ENCODE measurements around the gene KRTAP19-5. TPM values are rescaled to one million over a fixed set of nuclear protein-coding genes. Genes with fewer than 3 reads are reported as not detected.

The KRTAP19-5 gene
- total and polyA plus RNA-seq, 2 donors (not counting 3 experiments of a cell fraction or from before 2014, with no cell fraction given) = not detected

DNA sequence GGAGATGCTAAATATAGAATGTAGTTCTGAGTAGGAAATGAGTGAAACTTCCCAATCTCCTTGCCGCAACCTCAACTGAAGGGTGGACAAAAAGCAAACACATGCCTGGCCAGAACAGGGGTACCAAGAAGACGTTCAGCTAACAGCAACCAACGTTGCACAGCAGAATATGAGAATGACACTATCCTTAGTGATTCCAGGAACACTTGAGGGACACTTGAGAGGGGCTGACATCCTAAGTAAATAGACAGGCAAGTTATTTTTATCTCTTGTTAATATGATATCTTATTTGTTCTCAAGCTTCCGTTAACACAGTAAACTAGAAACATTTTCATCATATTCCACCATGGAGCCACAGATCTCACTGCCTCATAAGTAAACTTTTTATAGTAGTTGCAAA, 22.7 kb downstream of the KRTAP19-5 start:
- Histone ChIP-seq H3K27me3 (ENCODE audit: control insufficient read depth in 2 of 2, insufficient read depth in 2 of 2, low read length in 2 of 2) (no peaks in the 10 kb centered on the region), H3K4me1 (ENCODE audit: control insufficient read depth, extremely low read depth, insufficient read depth, low read length) (no peaks in the 10 kb centered on the region), H3K9me3 (replicated peaks; ENCODE audit: control insufficient read depth, insufficient read depth, low read length) (no peaks in the 10 kb centered on the region), H2AFZ (ENCODE audit: low read depth, low read length) (no peak overlapping the region), H3K4me3 (replicated peaks in 1 of 3; ENCODE audit: insufficient read depth in 1 of 3, low read depth in 1 of 3, low read length in 3 of 3) (no peak overlapping the region), H4K20me1 (replicated peaks; ENCODE audit: control insufficient read depth, extremely low read depth, insufficient read depth, low read length) (no peaks in the 10 kb centered on the region), H3K36me3 (ENCODE audit: control insufficient read depth in 2 of 2, extremely low read depth in 1 of 2, insufficient read depth in 2 of 2, low read length in 2 of 2) (no peaks in the 10 kb centered on the region), H3K79me2 (ENCODE audit: control insufficient read depth, insufficient read depth, low read length) (no peaks in the 10 kb centered on the region), H3K9ac (replicated peaks; ENCODE audit: extremely low read depth, insufficient read depth, low read length) (no peak overlapping the region), H3K4me2 (ENCODE audit: insufficient read depth, low read length) (no peak overlapping the region), H3K9me1 (replicated peaks; ENCODE audit: control insufficient read depth, extremely low read depth, insufficient read depth, low read length) (no peaks in the 10 kb centered on the region), H3K27ac (ENCODE audit: insufficient read depth, low read depth, low read length) (no peak overlapping the region)
- DNase-seq (ENCODE audit: low read depth, low spot score) (no peak), FAIRE-seq (no peak)
- ChIA-PET CTCF (no interaction called here), POLR2A (no interaction called here)
- dilution Hi-C loops (cut with MboI; ENCODE audit: extremely low pct_ligation_motif_present, low sequenced_read_pairs) = no loop called here
- BruUV-seq (replicated peaks) = no TSS peak
- no peak for TF ChIP-seq FOS (IDR thresholded peaks at IDR 0.05; ENCODE audit: borderline replicate concordance, insufficient read depth, low read length)
- no peak for TF ChIP-seq POLR2A (IDR thresholded peaks at IDR 0.05; ENCODE audit: low read depth, low read length)
- TF ChIP-seq POLR2AphosphoS5 (IDR thresholded peaks at IDR 0.05; ENCODE audit: insufficient read depth, low read depth, low read length) = no peak
- no peak for TF ChIP-seq EZH2 (IDR thresholded peaks at IDR 0.05; ENCODE audit: borderline replicate concordance, low read depth, low read length, severe bottlenecking)
- no peak for TF ChIP-seq MYC (IDR thresholded peaks at IDR 0.05; ENCODE audit: low read depth, low read length)
- TF ChIP-seq JUN (IDR thresholded peaks at IDR 0.05; ENCODE audit: borderline replicate concordance, insufficient read depth, insufficient read length, low read depth) = no peak
- TF ChIP-seq MAX (IDR thresholded peaks at IDR 0.05; ENCODE audit: insufficient read depth, insufficient read length) = no peak
- no peak for TF ChIP-seq GATA2 (IDR thresholded peaks at IDR 0.05; ENCODE audit: insufficient read depth, insufficient read length, low read depth, low read length)
- TF ChIP-seq CTCF (IDR thresholded peaks at IDR 0.05; ENCODE audit: extremely low read depth in 1 of 2, insufficient read depth in 1 of 2, low read depth in 1 of 2, low read length in 2 of 2) = no peak
- intact Hi-C loops (cut with micrococcal nuclease) = no loop called here

Measured in endothelial cell of umbilical vein (primary cell).